ENCODE results near the gene DRGX.

DRGX gene

GRCh38 chr10:49408519-49409306 is 12.8 kb upstream of the DRGX start:
- DNase-seq (ENCODE audit: low read depth in 1 of 2, low spot score in 1 of 2): no peak

- peak; percentile 44 for DNase-seq (ENCODE audit: low read depth in 1 of 2, low spot score in 1 of 2)
Observed at GRCh38 chr10:49407552-49408137, 11.8 kb upstream of the DRGX start.

GRCh38 chr10:49407151-49407550 is 11.3 kb upstream of the DRGX start:
- no peak for DNase-seq (ENCODE audit: low read depth in 1 of 2, low spot score in 1 of 2)

GRCh38 chr10:49404321-49404878 is 8.5 kb upstream of the DRGX start:
- no peak for DNase-seq (ENCODE audit: low read depth in 1 of 2, low spot score in 1 of 2)

DNA sequence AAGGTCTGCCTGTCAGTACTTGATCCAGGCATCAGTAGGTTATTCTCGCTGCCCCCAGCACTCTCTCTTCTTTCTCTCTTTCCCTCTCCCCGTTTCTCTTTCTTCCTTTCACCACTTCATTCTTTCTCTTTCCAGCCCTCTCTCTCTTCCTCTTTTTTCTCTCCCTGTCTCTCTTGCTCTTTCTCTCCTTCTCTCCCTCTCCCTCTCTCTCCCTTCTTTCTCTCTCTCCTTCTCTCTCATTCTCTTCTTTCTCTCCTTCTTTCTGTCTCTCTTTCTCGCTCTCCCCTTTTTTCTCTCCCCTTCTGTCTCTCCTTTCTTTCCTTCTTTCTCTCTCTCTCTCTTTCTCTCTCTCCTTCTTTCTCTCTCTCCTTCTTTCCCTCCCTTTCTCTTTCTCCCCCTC is 7.5 kb upstream of the DRGX start:
- no peak for DNase-seq (ENCODE audit: low read depth in 1 of 2, low spot score in 1 of 2)

DNA sequence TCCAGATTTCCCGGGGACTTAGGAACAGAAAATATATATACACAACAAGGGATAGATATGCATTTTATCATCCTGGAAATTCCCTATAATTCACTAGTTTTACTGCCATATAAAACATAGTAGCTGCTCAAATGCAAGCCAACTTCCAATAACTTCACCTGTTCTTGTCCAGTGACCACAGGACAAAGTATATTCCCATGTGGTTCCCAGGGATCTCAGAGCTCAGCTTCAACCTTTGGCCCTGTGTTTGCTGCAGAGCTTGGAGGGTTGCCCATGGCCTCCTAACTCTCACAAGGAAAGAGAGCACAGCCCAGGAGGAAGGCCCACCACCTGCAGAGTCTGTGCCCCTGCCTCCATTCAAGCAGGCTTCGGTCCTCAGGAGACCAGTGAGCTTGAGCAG is 4.5 kb upstream of the DRGX start:
- no peak for DNase-seq (ENCODE audit: low read depth in 1 of 2, low spot score in 1 of 2)

DNA sequence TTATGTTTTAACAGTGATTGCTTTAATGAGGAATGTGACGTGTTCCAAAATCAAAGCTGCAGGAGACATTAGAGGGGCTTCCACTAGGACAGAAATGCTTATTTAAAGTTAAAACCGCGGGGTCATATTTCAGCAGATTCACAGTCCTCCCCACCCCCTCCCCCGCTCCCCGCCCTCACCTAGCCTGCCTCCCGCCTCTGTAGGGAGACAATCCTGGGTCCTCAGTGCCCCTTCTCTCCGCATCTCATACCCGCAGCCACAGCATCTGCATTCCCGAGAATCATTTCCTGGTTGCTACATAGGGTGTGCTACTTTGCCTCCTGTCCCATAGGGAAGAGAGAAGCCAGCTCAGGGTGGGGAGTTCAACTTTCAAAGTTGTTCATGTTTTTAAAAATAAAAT is 3.1 kb upstream of the DRGX start:
- no peak for DNase-seq (ENCODE audit: low read depth in 1 of 2, low spot score in 1 of 2)

DNA sequence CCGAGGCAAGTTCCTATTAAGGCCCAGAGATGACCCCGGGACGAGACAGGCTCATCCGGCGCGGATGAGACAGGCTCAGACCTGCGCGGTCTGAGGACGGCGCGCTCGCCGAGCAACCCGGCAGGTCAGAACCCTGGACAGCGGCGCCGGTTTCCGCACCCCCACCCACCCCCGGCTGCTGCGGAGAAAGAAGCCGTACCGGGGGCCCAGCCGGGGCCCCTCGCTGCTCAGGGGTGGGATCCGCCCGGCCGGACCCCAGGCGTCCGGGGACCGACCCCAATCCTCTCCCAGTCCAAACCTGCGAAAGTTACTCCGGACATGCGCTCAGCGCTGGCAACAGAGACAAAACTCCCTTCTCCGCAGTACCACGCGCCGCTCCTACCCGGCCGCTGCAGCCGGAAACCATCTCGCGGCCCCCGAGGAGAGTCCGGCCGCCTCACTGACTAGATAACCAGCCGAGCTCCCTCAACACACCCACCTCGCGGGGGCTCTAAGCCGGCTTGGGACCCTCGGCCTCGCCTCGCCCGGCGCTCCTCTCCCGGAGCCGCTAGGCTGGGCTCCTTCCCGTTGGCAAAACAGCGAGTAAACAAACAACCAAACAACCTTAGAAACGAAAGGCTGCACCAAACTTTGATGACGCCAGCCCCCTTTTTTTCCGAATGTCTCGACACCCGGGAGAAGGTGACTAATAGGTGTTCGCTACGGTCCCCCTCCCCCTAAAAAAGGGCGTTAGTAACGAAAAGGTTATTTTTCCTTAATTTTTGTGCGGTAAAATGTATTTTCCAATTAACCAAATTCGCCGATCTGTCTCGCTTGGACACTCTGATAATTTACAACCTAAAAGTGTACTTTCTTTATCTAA is 2.3 kb upstream of the DRGX start:
- DNase-seq (ENCODE audit: low read depth in 1 of 2, low spot score in 1 of 2): peak in 1 of 2 donors; percentile 21

- no peak for DNase-seq (ENCODE audit: low read depth in 1 of 2, low spot score in 1 of 2)
Observed at GRCh38 chr10:49397036-49397999, 1.4 kb upstream of the DRGX start.

GRCh38 chr10:49396666-49396999 is 744 bp upstream of the DRGX start:
- no peak for DNase-seq (ENCODE audit: low read depth in 1 of 2, low spot score in 1 of 2)

DNA sequence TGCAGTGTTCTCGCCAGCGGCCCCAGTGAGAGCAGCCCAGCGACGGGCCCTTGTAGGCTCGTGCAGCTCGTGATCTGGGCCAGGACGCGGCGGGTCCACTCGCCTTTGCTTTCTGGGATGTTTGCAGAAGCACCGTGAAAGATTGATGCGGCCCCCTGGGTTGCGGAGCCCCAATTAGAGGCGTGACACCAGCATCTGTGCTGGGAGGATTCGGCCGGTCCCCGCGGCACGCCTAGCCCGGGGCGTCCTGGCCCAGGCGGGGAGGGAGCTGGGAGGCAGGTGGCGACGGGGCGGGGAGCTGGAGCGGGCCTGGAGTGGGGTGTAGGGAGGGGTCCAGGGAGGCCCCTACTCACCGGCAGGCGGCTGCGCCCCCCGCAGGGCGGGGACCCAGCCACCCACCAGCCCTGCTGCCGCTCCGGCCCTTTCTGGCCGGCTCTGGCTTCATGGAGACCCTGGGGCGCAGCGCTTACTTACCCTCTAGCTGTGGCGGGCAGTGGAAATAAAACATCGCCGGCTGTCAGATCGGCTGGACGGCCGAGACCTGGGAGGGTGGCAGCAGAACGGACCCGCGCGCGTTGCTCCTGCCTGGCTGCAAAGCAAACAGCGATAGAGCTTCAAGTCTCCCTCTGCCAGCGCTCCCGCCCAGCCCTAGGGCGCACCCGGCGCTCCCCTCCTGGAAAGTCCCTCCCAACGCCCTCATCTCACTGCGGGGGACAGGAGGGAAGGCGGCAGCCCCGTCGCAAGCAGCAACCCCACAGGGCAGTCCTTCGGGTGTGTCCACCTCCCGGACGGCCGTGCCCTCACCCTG is 752 bp downstream of the DRGX start:
- no peak for DNase-seq (ENCODE audit: low read depth in 1 of 2, low spot score in 1 of 2)

GRCh38 chr10:49393757-49394156 is 2.1 kb downstream of the DRGX start:
- no peak for DNase-seq (ENCODE audit: low read depth in 1 of 2, low spot score in 1 of 2)

DNA sequence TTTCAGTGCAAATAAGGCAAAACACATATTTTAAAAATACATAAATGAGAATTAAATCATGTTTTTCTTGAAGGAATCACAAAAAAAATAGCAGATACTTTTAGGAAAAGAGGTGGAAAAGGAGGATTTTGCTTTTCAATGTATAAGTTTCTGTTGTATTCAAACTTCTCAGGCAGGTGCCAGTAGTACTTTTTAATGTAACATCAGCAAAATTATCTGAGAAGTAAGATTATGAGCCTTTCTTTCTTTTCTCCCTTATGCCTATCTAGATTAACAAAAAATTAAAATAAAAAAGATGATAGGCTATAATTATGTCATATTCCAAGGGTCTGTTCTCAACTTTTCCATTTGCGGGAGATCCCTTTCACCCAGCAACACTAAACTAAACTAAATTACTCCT is 2.6 kb downstream of the DRGX start:
- no peak for DNase-seq (ENCODE audit: low read depth in 1 of 2, low spot score in 1 of 2)

- no peak for DNase-seq (ENCODE audit: low read depth in 1 of 2, low spot score in 1 of 2)
Observed at GRCh38 chr10:49389361-49389933, 6.4 kb downstream of the DRGX start.

GRCh38 chr10:49388161-49388560 is 7.7 kb downstream of the DRGX start:
- DNase-seq (ENCODE audit: low read depth in 1 of 2, low spot score in 1 of 2): no peak

DNA sequence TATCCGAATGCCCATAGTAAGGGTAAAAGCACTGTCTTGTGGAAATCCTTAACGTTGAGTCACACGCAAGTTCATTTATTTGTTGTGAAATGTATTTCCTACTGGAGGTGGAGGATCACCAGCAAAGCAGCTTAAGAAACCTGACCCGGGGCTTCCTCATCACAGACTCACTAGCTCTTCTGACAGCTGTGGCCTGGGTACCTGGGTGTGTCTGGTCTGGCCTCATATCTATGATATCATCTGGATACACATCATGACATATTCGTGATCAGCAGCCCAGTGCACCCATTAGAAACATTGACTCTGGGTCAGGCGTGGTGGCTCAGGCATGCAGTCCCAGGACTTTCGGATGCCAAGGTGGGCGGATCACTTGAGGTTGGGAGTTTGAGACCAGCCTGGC is 8.8 kb downstream of the DRGX start:
- no peak for DNase-seq (ENCODE audit: low read depth in 1 of 2, low spot score in 1 of 2)

DNA sequence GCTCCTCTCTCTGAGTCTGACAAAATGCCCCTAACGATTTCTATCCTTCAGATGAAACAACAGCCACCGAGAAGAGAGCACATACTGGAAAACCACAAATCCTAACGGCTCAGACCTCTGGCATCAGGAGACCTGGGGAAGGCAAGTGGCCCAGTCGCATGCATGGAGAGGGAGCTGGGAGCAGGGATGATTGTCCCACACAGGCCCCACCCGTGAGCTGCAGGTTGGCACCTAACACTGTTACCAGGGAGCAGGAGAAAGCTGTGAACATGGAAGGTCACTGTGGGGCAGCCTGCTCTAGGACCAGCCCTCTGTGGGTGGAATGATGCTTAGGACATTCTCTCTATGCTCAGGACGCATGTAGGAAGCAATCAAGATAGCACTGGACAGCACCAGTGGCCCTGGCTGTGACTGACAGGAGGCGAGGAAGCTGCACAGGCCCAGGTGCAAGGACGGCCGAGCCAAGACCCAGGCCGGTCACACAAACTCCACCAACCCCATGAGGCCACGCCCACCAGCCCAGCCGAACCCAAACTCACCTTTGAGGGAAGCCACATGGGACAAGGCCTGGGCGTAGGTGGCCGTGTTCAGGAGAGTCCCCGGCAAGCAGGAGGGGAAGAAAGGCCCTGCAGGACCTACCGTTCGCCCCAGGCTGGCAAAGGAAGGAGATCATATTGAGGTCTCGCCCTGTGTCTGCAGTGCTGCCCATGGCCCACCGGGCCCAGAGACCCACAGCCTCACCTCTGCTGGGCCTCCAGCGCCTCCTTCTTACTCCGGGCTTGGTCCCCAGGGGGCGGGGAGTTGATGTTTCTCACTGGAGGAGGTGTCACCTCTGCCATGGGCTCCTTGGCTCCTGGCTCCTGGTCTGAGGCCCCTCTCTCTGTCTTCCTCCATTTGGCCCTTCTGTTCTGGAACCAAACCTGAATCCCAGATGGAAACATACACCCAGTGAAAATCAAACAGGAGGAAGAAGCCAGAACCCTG is 9.7 kb downstream of the DRGX start:
- DNase-seq (ENCODE audit: low read depth in 1 of 2, low spot score in 1 of 2): no peak

GRCh38 chr10:49384268-49384953 is 11.5 kb downstream of the DRGX start:
- DNase-seq (ENCODE audit: low read depth in 1 of 2, low spot score in 1 of 2): no peak

All from activated T-helper 1 cell treated with anti-CD3 and anti-CD28 coated beads, Interleukin-2, amount 50 U/mL, for 16 hours (primary cell).